HG03558 (cell line): ENCODE measurements around the gene UBE2M.

Source experiments
- ATAC-seq: cut with Tn5 transposase; IDR thresholded peaks from one replicate; pipeline ENCODE4 v1.9.1; 2021; ENCODE audit warnings: moderate number of reproducible peaks; ENCODE audit not compliant: unreplicated experiment; ENCODE audit errors: extremely low read depth

The UBE2M gene

DNA sequence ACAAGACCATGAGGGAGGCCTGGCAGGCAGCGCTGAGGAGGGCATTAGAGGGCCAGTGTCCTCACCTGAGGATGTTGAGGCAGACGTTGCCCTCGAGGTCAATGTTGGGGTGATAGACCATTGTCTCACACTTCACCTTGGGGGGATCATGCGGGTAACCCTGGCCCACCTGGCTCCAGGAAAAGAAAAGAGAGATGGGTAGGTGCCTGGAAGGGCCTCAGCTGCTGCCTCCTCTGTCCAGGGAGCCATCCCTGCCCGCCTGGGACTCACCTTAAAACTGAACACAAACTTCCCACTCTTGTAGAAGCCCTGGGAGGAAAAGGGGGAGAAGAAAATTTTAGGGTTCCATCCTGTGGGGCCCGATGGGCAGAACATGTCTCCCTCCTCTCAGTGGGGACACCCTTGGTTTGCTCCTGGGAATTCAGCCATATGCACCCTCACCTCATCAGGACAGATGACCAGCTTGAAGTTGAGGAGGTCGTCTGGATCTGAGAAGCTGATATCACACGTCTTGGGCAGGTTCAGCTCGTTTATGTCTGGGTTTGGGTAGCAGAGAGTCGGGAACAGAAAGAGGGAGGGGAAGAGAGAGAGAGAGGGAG is 1.7 kb downstream of the UBE2M start:
- no peak for ATAC-seq

DNA sequence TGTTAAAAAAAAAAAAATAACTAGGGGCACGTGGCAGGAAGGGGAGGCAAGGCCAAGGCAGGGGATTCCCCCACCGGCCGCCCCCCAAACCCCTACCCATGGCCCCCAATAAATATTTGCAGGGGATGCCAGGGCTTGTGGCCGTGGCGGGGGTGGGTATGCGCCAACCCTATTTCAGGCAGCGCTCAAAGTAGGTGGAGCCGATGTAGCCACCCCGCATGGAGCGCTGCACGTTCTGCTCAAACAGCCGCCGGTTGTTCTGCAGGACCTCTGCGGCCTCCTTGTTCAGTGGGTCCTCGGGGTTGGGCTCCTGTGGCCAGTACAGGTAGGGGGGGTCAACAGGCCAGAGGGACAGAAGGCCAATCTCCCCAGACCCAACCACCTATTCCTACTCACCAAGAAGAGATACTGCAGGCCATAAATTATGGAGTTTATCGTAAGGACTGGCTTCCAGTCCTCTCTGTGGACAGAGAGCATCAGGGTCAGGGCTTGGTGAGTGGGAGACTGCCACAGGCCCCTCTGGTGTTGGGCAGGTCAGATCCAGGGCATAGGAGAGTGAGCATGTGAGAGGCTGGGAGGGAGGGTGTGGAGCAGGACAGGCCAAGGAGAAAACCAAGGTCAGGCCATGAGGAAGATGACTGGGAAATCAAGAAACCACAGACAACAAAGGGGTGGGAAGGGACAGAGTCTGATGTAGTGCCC is 2.3 kb downstream of the UBE2M start:
- ATAC-seq: no peak

DNA sequence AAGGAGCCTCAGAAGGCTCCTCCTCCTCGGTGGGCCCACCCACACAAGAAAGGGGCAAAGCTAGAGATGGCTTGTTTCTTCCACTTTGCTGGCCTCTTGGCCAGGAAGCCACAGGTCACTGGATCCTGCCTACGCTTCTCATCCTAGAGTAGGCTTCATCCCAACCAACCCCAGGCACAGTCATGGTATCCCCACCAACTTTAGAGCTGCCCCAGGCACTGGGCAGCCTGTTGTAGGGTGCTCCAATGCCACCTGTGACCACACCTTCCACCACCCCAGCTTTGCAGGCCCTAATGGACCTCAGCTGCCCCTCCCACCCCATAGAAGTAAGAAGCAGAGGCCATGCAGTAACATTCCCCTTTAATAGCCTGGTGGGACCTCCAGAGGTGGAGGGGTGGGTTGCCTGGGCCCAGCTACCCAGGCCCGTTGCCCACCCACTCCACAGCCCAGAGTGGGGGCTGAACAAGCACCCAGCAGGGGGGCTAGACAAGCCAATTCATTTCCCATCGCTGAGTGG is 3.0 kb downstream of the UBE2M start:
- no peak for ATAC-seq

DNA sequence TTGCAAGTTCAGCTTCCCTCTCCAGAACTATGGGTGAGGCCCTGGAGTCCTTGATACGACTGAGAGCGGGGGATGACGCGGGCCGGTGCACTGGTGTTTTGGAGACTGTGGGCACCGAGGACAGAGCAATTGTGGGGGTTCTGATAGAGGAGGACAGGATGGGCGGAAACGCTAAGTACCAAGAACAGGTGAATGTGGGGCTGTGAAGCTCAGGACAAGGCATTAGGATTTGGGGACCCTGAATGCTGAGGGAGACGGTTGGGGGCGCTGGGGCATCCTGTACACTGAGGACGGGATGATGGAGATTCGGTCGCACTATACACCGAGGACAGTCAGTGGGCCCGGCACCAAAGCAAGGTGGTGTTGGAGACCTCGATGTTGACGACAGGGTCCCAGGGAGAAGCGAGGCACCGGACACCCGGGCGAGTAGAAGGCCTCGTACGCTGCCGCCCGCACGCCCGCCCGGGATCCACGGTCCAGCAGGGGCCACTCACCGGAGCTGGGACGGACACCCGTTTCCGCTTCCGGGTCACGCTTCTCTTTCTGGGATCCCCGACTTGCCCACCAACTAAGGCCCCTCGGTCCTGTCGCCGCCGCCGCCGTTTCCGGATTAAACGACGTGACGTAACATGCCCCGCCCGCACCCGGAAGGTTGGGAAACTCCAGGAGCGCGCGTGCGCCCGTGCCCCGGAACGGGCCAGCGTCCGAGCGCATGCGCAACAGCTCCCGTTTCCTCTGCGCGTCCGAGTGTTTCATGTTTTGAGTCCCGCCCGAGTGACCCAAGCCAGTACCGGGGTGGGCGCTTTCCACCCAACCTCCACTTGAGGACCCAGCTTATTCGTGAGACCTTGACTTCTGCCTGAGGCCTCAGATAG is 3.7 kb downstream of the UBE2M start, which contains the start of gene CHMP2A:
CHMP2A (minus strand) TSS at position 612 of the 875 bp plus-strand sequence. CDS start 893 bp downstream, outside the sequence.
- no peak for ATAC-seq

DNA sequence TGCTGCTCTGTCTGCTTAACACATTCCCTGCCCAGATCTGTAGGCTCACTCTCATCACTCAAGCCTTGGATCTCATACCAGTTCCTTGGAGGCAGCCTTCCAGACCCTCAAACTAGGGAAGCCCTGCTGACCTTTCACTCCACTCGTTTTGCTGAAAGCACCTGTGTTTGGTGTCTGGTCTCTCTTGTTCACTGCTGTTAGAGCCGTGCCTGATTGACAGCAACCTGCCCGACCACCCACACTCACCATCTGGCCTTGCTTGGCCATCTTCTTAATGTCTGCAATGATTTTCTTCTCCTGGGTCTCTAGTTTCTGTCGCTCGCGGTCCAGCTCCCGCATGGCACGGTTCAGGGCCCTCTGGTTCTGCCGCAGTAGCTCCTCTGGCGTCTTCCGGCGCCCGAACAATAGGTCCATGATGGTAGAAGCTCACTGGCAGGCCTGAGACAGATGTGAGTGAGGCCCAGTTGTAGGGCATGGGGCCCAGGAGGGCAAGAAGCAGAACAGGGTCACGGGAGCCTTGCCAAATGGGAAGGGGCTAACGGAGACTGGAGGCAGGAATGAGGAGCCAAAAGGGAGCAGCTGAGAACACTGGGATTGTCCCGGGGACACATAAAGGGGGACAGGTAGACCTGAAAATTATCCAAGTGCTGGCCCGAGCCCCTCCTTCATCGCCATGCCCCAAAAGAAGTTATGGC is 4.5 kb downstream of the UBE2M start:
- ATAC-seq: no peak

DNA sequence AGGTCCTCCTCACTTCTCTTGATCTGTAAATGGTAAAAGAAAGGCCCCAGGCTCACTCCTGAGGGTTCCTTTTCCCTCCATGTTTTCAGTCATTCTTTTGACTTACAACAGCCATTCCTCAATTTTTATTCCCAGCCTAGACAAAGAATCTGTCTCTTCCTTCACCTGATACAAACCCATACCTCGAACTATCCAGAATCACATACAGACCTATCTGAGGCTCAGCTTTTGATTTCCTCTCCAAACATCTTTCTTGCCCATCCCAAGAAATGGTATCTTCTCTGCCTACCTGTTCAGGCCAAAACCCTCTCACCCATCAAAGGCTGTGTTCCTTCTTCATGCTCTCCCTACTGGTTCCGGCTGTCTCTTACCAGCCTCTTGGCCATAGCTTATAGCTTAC is 5.8 kb downstream of the UBE2M start:
- no peak for ATAC-seq

DNA sequence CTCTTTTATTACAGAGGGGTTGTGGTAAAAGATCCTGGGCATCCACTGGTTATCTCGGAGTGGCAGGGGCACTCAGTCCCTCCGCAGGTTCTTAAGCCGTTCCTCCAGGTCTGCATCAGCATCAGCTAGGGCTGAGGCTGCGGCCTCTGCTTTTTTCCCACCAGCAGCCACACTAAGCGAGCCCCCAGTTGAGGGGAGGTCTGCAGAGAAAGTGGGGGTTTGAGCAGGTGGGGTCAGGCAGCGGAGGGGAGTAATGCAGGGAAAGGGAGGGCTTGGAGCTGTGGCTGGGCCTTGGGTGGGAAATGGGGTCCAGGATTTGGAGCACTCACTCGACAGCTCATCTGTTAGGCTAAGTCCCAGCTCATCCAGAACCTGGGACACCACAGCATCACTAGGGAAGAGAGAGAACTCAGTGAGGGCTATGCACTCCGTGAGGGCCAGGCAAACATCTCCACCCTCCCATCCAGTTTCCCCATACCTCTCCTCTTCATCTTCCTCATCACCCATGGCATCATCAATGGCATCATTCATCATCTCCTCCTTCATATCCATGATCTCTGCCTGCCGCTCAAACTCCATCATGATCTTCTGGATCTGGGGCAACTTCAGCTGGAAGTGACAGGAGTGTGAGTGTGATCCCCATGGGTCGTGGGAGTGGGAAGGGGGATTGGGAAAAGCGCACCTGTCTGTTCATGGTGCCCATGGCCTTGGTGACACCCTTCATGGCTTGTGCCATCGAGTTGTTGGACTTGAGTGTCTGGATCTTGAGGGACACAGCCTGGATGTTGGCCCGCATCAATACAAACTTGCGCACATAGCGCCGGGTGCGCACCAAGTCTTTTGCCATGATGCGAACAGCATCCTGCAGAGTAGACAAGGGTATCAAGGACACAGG is 6.6 kb downstream of the UBE2M start:
- ATAC-seq: no peak

DNA sequence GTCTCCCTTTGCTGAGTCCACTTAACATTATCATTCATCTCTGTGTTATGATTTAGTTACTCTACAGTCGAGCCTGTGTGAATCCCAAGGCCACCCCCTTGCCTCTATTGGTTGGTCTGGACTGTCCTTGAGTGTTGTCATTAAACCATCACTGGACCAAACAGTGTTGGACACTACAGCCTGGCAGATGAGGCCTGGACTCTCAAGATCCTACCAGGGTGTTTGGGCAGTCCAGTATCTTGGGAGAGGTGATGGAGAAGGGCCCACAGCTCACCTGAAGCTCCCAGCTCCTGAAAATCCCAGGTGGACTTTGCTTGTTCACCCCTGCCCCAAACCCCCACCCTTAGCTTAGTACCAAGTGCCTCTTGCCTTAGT is 7.3 kb downstream of the UBE2M start:
- no peak for ATAC-seq

DNA sequence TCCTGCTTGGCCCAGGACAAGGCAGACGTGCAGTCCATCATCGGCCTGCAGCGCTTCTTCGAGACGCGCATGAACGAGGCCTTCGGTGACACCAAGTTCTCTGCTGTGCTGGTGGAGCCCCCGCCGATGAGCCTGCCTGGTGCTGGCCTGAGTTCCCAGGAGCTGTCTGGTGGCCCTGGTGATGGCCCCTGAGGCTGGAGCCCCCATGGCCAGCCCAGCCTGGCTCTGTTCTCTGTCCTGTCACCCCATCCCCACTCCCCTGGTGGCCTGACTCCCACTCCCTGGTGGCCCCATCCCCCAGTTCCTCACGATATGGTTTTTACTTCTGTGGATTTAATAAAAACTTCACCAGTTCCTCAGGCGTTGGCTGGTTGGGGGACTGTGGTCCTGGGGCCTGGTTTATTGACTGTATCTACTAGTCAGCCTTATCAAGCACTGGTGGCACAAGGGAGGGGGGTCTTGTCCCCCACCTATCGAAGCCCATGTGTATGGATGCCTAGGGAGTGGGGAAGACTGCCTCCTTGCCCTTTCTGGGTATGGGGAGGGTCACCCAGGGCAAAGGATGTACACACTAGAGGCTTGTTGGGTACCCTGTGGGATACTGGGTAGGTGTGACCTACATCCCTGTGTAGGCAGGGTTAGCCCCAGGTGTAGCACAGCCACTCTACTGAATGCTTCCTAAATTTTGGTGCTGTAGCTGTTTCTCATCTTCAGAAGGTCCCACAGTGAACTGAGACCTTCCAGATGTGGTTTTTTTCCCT is 7.9 kb downstream of the UBE2M start:
- ATAC-seq: no peak

DNA sequence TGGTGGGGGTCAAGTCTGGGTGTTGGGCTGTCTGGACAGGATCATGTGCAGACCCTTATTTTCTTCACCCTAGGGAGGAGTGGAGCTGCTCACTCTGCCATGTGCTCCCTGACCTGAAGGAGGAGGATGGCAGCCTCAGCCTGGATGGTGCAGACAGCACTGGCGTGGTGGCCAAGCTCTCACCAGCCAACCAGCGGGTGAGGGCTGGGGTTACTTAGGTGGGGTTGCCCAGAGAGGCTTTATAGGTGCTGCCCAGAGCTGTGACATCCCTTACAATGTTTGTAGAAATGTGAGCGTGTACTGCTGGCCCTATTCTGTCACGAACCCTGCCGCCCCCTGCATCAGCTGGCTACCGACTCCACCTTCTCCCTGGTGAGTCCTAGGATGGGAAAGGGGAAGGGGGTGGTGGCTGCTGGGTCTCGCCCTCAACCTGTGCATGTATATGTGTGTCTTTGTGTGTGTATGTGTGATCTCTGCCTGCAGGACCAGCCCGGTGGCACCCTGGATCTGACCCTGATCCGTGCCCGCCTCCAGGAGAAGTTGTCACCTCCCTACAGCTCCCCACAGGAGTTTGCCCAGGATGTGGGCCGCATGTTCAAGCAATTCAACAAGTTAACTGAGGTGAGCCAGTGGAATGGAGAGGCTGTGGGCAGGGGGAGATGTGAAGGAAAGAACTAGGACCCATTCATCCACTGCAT is 8.6 kb downstream of the UBE2M start:
- no peak for ATAC-seq

DNA sequence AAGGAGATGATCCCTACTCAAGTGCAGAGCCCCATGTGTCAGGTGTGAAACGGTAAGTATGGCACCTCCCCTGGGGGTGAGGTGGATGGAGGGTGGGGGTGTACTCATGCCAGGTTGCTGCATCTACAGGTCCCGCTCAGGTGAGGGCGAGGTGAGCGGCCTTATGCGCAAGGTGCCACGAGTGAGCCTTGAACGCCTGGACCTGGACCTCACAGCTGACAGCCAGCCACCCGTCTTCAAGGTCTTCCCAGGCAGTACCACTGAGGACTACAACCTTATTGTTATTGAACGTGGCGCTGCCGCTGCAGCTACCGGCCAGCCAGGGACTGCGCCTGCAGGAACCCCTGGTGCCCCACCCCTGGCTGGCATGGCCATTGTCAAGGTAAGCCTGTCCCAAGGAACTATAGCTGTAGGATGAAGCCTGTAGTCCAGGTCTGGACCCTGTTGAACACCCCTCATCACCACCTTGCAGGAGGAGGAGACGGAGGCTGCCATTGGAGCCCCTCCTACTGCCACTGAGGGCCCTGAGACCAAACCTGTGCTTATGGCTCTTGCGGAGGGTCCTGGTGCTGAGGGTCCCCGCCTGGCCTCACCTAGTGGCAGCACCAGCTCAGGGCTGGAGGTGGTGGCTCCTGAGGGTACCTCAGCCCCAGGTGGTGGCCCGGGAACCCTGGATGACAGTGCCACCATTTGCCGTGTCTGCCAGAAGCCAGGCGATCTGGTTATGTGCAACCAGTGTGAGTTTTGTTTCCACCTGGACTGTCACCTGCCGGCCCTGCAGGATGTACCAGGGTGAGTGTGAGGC is 9.3 kb downstream of the UBE2M start:
- ATAC-seq: no peak

DNA sequence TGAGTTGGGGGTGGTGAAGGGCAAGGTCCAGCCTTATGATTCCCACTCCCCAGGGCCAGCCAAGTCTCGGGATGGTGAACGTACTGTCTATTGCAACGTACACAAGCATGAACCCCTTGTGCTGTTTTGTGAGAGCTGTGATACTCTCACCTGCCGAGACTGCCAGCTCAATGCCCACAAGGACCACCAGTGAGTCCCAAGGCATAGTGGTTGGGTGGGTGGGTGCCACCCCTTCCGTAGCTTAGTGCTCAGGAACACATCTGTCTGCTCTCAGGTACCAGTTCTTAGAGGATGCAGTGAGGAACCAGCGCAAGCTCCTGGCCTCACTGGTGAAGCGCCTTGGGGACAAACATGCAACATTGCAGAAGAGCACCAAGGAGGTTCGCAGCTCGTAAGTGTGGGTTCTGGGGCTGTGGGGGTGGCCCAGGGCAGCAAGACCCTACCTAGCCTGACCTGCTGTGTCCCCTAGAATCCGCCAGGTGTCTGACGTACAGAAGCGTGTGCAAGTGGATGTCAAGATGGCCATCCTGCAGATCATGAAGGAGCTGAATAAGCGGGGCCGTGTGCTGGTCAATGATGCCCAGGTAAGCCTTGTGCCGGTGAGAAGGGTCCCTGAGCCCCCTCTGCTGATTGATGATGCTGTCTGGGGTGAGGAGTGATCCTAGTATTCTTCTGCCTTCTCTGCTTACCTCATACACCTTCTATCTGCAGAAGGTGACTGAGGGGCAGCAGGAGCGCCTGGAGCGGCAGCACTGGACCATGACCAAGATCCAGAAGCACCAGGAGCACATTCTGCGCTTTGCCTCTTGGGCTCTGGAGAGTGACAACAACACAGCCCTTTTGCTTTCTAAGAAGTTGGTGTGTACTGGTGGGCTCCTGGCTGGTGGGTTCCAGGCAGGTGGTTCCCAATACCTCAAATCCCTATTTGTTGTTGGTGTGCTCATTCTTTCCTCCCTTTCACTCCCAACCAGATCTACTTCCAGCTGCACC is 10.8 kb downstream of the UBE2M start:
- no peak for ATAC-seq

DNA sequence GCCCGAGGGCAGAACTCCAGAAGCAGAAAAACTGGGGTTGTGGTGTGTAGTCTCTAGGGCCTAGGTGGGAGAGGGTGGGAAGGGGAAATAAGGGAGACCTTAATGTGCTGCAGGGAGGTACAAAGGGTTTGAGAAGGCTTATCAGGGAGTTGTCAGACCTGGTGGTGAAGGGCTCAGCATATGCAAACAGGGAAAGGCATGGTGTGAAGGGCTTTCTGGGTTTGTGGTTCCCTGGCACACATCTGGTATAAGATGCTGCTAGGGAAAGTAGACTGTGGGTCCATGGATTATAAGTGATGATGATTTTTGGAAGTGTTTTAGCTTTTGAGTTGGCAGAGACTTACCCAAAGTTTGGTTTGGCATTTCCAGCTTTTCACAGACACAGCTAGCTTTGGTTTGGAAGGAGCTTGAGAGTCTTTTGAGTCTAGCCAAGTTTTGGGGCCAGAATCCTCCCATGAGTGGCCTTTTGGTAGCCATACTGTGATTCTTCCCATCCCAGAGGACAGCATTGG is 12.3 kb downstream of the UBE2M start:
- ATAC-seq: no peak

DNA sequence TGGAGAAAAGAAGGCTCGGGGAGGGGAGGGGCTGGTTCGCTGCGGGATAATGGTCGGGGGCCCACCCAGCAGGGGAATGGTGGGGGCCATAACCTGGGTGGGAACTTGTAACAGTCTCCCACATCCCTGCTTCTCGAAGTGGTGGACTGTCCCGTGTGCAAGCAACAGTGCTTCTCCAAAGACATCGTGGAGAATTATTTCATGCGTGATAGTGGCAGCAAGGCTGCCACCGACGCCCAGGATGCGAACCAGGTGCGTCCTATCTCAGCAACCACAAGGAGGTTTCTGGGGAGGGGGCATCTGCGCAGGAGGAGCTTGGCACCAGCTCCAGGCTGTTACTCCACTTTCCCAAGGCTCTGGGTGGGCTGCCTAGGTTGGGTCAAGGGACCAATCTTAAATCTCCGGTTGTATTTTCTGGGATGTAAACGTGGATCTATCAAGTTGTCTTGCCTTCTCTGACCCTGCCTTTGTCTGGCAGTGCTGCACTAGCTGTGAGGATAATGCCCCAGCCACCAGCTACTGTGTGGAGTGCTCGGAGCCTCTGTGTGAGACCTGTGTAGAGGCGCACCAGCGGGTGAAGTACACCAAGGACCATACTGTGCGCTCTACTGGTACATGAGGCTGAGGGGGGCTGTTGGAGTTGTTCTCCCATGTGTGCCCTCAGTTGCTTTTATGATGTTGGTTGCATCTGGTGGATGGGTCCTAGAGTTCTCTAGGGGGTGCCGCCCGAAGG is 13.0 kb downstream of the UBE2M start:
- no peak for ATAC-seq

DNA sequence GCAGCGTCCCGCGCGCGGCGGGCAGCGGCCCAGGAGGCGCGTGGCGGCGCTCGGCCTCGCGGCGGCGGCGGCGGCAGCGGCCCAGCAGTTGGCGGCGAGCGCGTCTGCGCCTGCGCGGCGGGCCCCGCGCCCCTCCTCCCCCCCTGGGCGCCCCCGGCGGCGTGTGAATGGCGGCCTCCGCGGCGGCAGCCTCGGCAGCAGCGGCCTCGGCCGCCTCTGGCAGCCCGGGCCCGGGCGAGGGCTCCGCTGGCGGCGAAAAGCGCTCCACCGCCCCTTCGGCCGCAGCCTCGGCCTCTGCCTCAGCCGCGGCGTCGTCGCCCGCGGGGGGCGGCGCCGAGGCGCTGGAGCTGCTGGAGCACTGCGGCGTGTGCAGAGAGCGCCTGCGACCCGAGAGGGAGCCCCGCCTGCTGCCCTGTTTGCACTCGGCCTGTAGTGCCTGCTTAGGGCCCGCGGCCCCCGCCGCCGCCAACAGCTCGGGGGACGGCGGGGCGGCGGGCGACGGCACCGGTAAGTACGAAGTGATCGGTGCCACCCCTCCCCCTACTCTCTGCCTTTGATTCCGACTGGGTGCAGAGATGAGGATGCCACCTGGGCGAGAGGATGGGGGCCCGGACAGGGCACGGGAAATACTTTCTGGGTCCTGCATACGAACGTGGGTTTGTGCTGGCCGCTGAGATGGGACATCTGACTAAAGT is 13.7 kb downstream of the UBE2M start:
- ATAC-seq: peak; percentile 34
